Stimulated activated CD4-positive, alpha-beta T cell treated with anti-CD3 and anti-CD28 coated beads, TNF-alpha, amount 100 ng/mL, for 4 hours (primary cell): Measurements from ENCODE around the gene ARHGEF40.

Experiments used
- DNase-seq, 3 experiments: peaks; one replicate each; pipeline ENCODE4 v3.0.0-alpha.2; 2020; ENCODE audit warnings: low read depth in 3 of 3

Gene ARHGEF40

DNA sequence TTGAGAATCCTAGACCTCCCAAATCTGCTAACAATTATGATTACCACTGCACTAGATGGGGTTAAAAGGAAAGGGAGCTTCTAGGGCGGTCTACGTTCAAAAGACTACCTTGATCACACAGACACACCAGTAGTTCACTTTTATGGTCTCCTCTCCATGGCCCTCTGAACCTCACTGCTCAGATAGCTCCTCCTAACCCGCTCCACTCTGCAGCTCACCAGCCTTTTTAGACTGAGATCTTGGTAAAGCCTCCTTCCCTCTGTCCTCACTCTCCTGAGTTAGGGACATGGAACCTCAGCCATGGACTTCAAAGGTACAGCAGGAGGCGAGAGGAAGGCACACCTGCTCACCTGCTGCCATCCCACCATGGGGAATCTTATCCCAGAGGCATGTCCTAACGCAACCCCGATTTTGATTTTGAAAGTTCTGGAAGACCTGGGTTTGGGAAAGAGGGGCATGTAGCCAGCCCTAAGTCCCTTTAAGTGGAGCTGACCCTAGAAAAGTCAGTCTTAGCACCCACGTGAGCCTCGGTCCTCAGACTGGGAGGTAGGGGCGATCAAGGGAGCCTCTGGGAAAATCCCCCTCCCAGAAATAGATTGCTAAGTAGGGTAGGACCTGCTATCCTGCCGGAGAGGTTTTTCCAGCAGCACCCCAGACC is 27.0 kb downstream of the ARHGEF40 start:
- DNase-seq: no peak

GRCh38 chr14:21097636-21098075 is 27.6 kb downstream of the ARHGEF40 start:
- DNase-seq: no peak

GRCh38 chr14:21098076-21098891 is 28.2 kb downstream of the ARHGEF40 start, which contains the start of gene ZNF219:
ZNF219 (minus strand) TSS chr14:21098655; CDS start chr14:21093591, 5,064 bp downstream.
- DNase-seq: peak in 1 of 3 experiments; percentile 18

DNA sequence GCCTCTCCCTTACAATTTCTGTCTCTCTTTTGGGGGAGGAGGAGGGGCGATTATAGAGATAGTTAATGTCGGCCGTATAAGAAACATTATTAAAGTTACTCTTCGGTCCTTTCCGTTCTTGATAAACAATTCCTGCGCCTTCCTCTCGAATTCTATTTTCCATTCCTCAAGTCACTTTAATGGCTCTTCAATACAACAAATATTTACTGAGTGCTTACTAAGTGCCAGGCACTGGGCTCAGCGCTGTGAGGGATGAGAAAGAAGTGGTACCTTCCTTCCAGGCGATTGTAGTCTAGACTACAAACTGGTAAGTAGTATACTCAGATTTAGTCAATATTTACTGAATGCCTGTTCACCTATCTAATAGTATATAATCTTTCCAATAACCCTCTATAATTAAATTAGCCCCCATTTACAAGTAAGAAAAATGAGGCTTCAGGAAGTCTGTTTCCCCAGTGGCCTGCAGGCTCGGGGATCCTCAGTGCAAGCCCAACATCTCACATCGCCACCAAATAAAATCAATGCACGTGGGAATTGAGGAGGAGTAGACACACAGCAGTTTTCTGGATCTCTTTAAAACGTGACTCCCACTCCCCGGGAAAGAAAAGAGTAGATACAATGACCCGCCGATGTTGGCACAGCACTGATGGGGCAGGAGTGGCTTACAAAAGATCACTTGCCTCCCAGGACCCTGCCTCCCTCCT is 28.9 kb downstream of the ARHGEF40 start:
- no peak for DNase-seq

DNA sequence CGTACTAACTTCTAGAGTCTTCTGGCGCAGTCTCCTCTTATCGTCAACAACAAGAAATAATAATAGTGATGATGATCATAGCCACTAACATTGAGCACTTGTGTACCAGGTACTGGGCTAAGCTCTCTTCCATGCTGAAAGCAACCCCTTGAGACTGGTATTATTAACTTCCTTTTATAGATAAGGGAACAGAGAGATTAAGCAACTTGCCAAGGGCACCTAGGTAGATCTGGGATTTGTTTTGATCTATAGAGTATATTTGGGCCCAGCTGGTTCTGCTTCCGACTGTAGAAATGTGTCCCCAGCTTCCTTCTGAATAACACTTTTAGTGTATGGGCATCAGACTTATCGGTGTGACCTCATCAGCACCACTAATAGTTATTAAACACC is 29.5 kb downstream of the ARHGEF40 start:
- no peak for DNase-seq

- DNase-seq: no peak
These were observed 30.8 kb downstream of the ARHGEF40 start, which contains the start of gene TMEM253 for GRCh38 chr14:21100931-21101330. TMEM253 (plus strand) TSS chr14:21101066; CDS start chr14:21101344, 278 bp downstream.

DNA sequence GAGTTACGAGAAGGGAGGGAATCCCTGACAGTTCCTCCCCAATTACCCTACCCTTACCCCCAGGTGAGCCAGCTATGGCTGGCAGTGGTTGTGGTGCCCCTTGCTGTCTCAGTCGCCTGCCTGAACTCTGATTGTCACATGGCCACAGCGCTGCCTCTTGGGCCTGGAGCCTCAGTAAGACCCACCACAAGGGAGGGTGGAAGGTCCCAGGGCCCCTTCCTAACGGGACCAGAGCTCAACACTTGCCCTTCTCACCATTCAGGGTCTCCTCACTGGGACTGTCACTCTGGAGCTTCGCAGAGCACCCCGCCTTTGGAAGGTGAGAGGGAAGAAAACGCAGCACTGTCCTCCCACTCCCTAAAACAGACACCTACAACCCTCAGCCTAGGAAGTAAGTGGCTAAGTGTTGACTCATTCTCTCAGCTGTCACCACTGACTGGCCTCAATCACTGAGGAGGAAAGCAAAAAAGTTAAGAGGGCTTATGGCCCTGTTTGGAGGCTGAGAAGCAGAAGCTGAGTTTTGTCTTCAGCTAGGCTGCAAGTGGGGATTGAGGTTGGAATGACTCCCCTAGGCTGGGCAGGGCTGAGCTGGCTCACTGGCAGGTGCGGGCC is 31.8 kb downstream of the ARHGEF40 start:
- DNase-seq: no peak

DNA sequence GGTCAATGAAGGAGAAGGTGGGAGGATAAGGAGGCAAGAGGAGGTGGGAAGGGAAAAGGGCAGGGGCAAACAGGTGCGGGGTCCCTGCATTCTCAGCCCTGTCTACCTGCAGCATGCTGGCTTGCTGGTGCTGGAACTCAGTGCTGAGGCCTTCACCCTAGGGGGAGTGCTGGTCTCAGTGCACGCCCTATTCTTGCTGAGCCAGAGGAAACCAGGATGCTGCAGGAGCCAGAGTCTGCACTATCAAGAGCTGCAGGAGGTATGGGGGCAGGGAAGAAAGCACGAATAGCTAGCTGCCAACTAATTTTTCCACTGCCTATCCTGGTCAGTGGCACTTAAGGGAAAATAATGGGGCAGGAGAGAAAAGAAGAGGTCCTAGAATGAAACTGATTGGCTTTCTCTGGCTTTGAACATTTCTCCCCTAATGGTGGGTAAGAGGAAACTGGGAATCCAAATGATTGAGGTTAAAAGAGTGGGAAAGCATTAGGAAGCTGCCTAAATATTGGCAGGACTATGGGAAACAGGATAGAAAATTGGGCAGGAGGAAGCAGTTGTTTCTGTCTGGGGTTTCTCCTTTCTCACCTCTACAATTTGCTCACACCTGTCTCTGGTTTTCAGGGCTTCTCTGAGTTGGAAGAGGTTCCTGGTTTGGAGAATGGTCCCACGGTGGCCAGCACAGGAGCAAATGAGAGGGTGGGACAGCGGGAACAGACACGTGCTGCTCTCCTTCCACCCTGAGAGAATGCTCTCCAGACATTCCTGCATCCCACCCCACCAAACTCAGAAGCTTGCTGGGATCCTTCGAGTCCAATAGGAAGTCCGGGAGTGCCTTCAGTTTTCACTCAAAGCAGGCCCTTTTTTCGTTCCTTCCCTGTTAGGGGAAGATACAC is 32.7 kb downstream of the ARHGEF40 start:
- no peak for DNase-seq

- DNase-seq: no peak
These were observed 33.3 kb downstream of the ARHGEF40 start for GRCh38 chr14:21103411-21103709.

GRCh38 chr14:21103710-21104447 is 33.8 kb downstream of the ARHGEF40 start:
- DNase-seq: peak; percentile 87 to 92 (median 90)

DNA sequence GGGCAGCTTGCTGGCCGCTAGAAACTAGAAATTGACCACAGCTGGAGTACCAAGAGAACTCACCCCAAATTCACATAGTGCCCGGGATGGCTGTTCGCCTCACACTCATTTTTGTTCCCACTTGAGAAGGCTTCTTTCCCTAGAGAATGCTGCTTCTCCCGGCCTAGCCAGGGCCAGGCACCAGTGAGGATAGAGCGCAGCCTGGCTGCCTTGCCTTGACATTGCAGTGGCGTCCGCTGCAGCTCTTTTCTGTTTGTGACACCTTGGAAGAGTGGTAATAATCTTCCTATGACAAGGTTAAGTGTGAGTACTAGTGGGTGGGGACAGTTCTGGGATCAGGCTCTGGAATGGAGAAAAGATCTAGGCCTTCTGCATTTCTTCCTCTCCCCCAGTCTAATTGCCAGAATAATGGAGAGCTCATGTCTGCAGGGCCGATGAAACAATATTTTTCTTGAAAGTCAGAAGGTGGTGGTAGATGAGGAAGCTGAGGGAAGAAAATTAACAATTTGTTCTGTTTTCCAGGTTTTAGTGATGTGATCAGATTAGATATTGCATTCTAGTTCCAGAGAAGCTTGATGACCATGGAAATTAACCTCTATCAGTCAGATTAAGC is 34.5 kb downstream of the ARHGEF40 start:
- DNase-seq: peak in 1 of 3 experiments; percentile 26

- DNase-seq: no peak
These were observed 35.0 kb downstream of the ARHGEF40 start for GRCh38 chr14:21105095-21105494.

- DNase-seq: no peak
These were observed 36.0 kb downstream of the ARHGEF40 start for GRCh38 chr14:21106176-21106497.

GRCh38 chr14:21106498-21107282 is 36.6 kb downstream of the ARHGEF40 start:
- DNase-seq: peak in 2 of 3 experiments; percentile 50 to 62

GRCh38 chr14:21107283-21107800 is 37.2 kb downstream of the ARHGEF40 start:
- no peak for DNase-seq

- DNase-seq: no peak
These were observed 38.7 kb downstream of the ARHGEF40 start for GRCh38 chr14:21108791-21109190.

- DNase-seq: no peak
These were observed 39.5 kb downstream of the ARHGEF40 start for GRCh38 chr14:21109377-21110138.

- no peak for DNase-seq
These were observed 42.2 kb downstream of the ARHGEF40 start for GRCh38 chr14:21112255-21112654.
